Activated B cell treated with CpG ODN at 0.5 μM for 24 hours (primary cell): ENCODE measurements around the gene INPP4B. TPM values are rescaled to one million over a fixed set of nuclear protein-coding genes. Genes with fewer than 3 reads are reported as not detected.

Experiments
- ATAC-seq: fragments of 200-7000 bp; cut with Tn5 transposase; one replicate; pipeline ENCODE4 v1.10.0; 2021; ENCODE audit warnings: low read depth, mild to moderate bottlenecking, moderate library complexity
- CTCF ChIA-PET: fragments of 350-600 bp; sonication (Branson Sonifier 250); formaldehyde crosslinking; loops from one replicate; lab custom pipeline; 2021; ENCODE audit warnings: antibody characterized with exemption; lab: Charles Lee
- POLR2A ChIA-PET: fragments of 350-600 bp; sonication (Branson Sonifier 250); formaldehyde crosslinking; loops from one replicate; lab custom pipeline; 2021; ENCODE audit warnings: antibody characterized with exemption; lab: Charles Lee
- DNase-seq: peaks from one replicate; pipeline ENCODE4 v3.0.0; 2022
- H3K27ac Mint-ChIP-seq: one replicate; pipeline ENCODE4 v1.8.0; 2020; ENCODE audit warnings: mixed read lengths
- H3K27me3 Mint-ChIP-seq: one replicate; pipeline ENCODE4 v1.8.0; 2021; ENCODE audit warnings: mixed read lengths
- H3K36me3 Mint-ChIP-seq: one replicate; pipeline ENCODE4 v1.8.0; 2021; ENCODE audit warnings: low read depth, mixed read lengths
- H3K4me1 Mint-ChIP-seq: one replicate; pipeline ENCODE4 v1.8.0; 2021; ENCODE audit warnings: mixed read lengths
- H3K4me3 Mint-ChIP-seq: one replicate; pipeline ENCODE4 v1.8.0; 2020; ENCODE audit warnings: mild to moderate bottlenecking, mixed read lengths
- H3K9me3 Mint-ChIP-seq: one replicate; pipeline ENCODE4 v1.8.0; 2020; ENCODE audit warnings: mixed read lengths
- CTCF ChIP-seq: fragments of 200-600 bp; IDR thresholded peaks from one replicate; pipeline ENCODE4 v1.8.0; 2022; ENCODE audit warnings: antibody characterized with exemption, mild to moderate bottlenecking
- intact Hi-C: fragments of 100-400 bp; cut with micrococcal nuclease; formaldehyde crosslinking; loops from one replicate; pipeline ENCODE4 v1.15.1; 2024
- total RNA-seq: library from RNA; stranded (reverse); gene quantifications from 2 replicates; pipeline ENCODE4 v1.2.3, GENCODE V29; 2022

INPP4B gene
- total RNA-seq, 1 donor from 2014 or later, result 0.11 TPM

GRCh38 chr4:142567199-142567598, 278.9 kb downstream of the INPP4B start:
- ChIA-PET POLR2A (no interaction called here), CTCF (interaction anchor here (0.6 kb wide), 1 partner anchor 9 kb away, joined by 3 read pairs; no protein-coding TSS in a partner anchor)
- no peak for TF ChIP-seq CTCF
- H3K36me3 Mint-ChIP-seq, result no peaks in the 10 kb centered on the region
- intact Hi-C loops, result no loop called here
- no peak overlapping the region for H3K27ac Mint-ChIP-seq
- no peaks in the 10 kb centered on the region for H3K9me3 Mint-ChIP-seq
- no peak for ATAC-seq
- H3K4me3 Mint-ChIP-seq, result no peak overlapping the region
- no peaks in the 10 kb centered on the region for H3K27me3 Mint-ChIP-seq
- H3K4me1 Mint-ChIP-seq, result no peaks in the 10 kb centered on the region
- DNase-seq, result no peak

GRCh38 chr4:142566777-142567176, 279.3 kb downstream of the INPP4B start:
- intact Hi-C loops, result no loop called here
- CTCF ChIA-PET, result no interaction called here
- Mint-ChIP-seq H3K4me3 (no peak overlapping the region), H3K4me1 (no peaks in the 10 kb centered on the region), H3K9me3 (no peaks in the 10 kb centered on the region), H3K36me3 (no peaks in the 10 kb centered on the region), H3K27me3 (no peaks in the 10 kb centered on the region), H3K27ac (no peak overlapping the region)
- TF ChIP-seq CTCF, result no peak
- DNase-seq, result no peak
- POLR2A ChIA-PET, result no interaction called here
- no peak for ATAC-seq

GRCh38 chr4:142566243-142566642, 279.9 kb downstream of the INPP4B start:
- H3K4me1 Mint-ChIP-seq, result no peaks in the 10 kb centered on the region
- intact Hi-C loops, result no loop called here
- ChIA-PET POLR2A (no interaction called here), CTCF (no interaction called here)
- ATAC-seq (no peak), DNase-seq (no peak)
- no peaks in the 10 kb centered on the region for H3K27me3 Mint-ChIP-seq
- H3K36me3 Mint-ChIP-seq, result no peaks in the 10 kb centered on the region
- no peak for TF ChIP-seq CTCF
- H3K9me3 Mint-ChIP-seq, result no peaks in the 10 kb centered on the region
- no peak overlapping the region for H3K27ac Mint-ChIP-seq
- no peak overlapping the region for H3K4me3 Mint-ChIP-seq

- ChIA-PET POLR2A (no interaction called here), CTCF (no interaction called here)
- ATAC-seq (no peak), DNase-seq (no peak)
- H3K27ac Mint-ChIP-seq, result no peak overlapping the region
- no peaks in the 10 kb centered on the region for H3K36me3 Mint-ChIP-seq
- H3K4me3 Mint-ChIP-seq, result no peak overlapping the region
- no peak for TF ChIP-seq CTCF
- no peaks in the 10 kb centered on the region for H3K9me3 Mint-ChIP-seq
- no peaks in the 10 kb centered on the region for H3K27me3 Mint-ChIP-seq
- intact Hi-C loops, result no loop called here
- H3K4me1 Mint-ChIP-seq, result no peaks in the 10 kb centered on the region
These were observed 280.3 kb downstream of the INPP4B start for GRCh38 chr4:142565771-142566170.

GRCh38 chr4:142563682-142564291, 282.3 kb downstream of the INPP4B start:
- POLR2A ChIA-PET, result no interaction called here
- ATAC-seq (no peak), DNase-seq (no peak)
- TF ChIP-seq CTCF, result no peak
- CTCF ChIA-PET, result no interaction called here
- Mint-ChIP-seq H3K36me3 (no peaks in the 10 kb centered on the region), H3K4me1 (no peaks in the 10 kb centered on the region), H3K27ac (no peak overlapping the region), H3K9me3 (no peaks in the 10 kb centered on the region), H3K27me3 (no peaks in the 10 kb centered on the region), H3K4me3 (no peak overlapping the region)
- intact Hi-C loops, result no loop called here
